Neural progenitor cell (in vitro differentiated cells): ENCODE measurements around the gene AMPH.

Experiments used
- EZH2 ChIP-seq: fragments of 200-600 bp; sonication (generic); IDR thresholded peaks from 2 replicates; pipeline ENCODE4 v1.6.1; 2017; ENCODE audit warnings: antibody characterized with exemption, mild to moderate bottlenecking, moderate library complexity
- TF ChIP-seq, protein P1 (sequence below): fragments of 200-600 bp; sonication (generic); IDR thresholded peaks from 2 replicates; pipeline ENCODE4 v1.5.1; 2017; ENCODE audit warnings: antibody characterized with exemption, mild to moderate bottlenecking

DNA sequence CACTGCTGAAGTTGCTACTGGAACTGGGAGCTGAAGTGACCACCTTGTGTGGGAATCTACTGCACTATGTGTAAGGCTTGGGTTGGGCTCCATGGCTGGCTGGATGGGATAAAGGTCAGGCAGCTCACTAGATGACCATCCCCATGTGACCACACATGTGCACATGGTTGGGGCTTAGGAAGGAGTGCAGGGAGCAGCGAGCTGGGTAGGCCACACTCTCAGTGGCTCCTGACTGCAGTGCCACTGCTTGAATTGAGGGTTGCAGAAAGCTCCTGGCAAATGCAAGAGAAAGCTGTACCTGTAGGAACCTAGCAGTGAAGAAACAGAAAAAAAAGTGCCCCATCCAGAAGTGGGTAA is 47.5 kb upstream of the AMPH start:
- TF ChIP-seq, protein P1, sequence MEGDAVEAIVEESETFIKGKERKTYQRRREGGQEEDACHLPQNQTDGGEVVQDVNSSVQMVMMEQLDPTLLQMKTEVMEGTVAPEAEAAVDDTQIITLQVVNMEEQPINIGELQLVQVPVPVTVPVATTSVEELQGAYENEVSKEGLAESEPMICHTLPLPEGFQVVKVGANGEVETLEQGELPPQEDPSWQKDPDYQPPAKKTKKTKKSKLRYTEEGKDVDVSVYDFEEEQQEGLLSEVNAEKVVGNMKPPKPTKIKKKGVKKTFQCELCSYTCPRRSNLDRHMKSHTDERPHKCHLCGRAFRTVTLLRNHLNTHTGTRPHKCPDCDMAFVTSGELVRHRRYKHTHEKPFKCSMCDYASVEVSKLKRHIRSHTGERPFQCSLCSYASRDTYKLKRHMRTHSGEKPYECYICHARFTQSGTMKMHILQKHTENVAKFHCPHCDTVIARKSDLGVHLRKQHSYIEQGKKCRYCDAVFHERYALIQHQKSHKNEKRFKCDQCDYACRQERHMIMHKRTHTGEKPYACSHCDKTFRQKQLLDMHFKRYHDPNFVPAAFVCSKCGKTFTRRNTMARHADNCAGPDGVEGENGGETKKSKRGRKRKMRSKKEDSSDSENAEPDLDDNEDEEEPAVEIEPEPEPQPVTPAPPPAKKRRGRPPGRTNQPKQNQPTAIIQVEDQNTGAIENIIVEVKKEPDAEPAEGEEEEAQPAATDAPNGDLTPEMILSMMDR: no peak
- no peak for TF ChIP-seq EZH2
